Liver (tissue), 9 donors: Measurements from ENCODE around the gene SGSM1. TPM values are rescaled to one million over a fixed set of nuclear protein-coding genes. Genes with fewer than 3 reads are reported as not detected.

Experiments
- DNase-seq: peaks from one replicate; pipeline ENCODE4 v3.0.0-alpha.2; 2017; ENCODE audit warnings: low spot score
- H3K27ac ChIP-seq, 2 donors: one replicate each; pipeline ENCODE4 v1.7.0; 2013; ENCODE audit warnings: inconsistent platforms in 2 of 2, low read length in 2 of 2, control low read depth in 1 of 2, low read depth in 1 of 2, mild to moderate bottlenecking in 1 of 2
- H3K27me3 ChIP-seq, 4 donors: one replicate each; pipeline versions ENCODE4 v1.6.1 to v1.7.0; 2013; ENCODE audit warnings: low read length in 3 of 4, inconsistent platforms in 1 of 4, mild to moderate bottlenecking in 1 of 4, moderate library complexity in 1 of 4; ENCODE audit not compliant: control insufficient read depth in 4 of 4, insufficient read depth in 4 of 4
- H3K36me3 ChIP-seq, 4 donors: one replicate each; pipeline versions ENCODE4 v1.6.1 to v1.7.0; 2013; ENCODE audit warnings: low read length in 3 of 4, mild to moderate bottlenecking in 3 of 4, low read depth in 1 of 4, moderate library complexity in 1 of 4; ENCODE audit not compliant: control insufficient read depth in 4 of 4, insufficient read depth in 3 of 4
- H3K4me1 ChIP-seq, 4 donors: one replicate each; pipeline versions ENCODE4 v1.6.1 to v1.7.0; 2013; ENCODE audit warnings: low read length in 3 of 4, mild to moderate bottlenecking in 3 of 4, moderate library complexity in 1 of 4; ENCODE audit not compliant: control insufficient read depth in 4 of 4, insufficient read depth in 4 of 4
- H3K4me3 ChIP-seq, 3 donors: one replicate each; pipeline versions ENCODE4 v1.6.1 to v1.7.0; 2013; ENCODE audit warnings: low read length in 3 of 3, control low read depth in 1 of 3, low read depth in 1 of 3, mild to moderate bottlenecking in 1 of 3
- H3K9ac ChIP-seq, 2 donors: one replicate each; pipeline ENCODE4 v1.7.0; 2013; ENCODE audit warnings: low read length in 2 of 2, mild to moderate bottlenecking in 2 of 2, moderate library complexity in 2 of 2, control low read depth in 1 of 2, low read depth in 1 of 2
- H3K9me3 ChIP-seq, 4 donors: one replicate each; pipeline versions ENCODE4 v1.6.1 to v1.7.0; 2013; ENCODE audit warnings: low read length in 3 of 4; ENCODE audit not compliant: control insufficient read depth in 4 of 4
- EGR1 ChIP-seq, 2 donors: IDR thresholded peaks; 2 replicates each; pipeline ENCODE4 v1.6.1; 2016 to 2018; ENCODE audit warnings: antibody characterized with exemption in 2 of 2, low read depth in 2 of 2
- FOXA1 ChIP-seq: IDR thresholded peaks from 2 replicates; pipeline ENCODE4 v1.6.1; 2016; ENCODE audit warnings: antibody characterized with exemption
- FOXA2 ChIP-seq: IDR thresholded peaks from 2 replicates; pipeline ENCODE4 v1.6.1; 2016; ENCODE audit warnings: antibody characterized with exemption
- GABPA ChIP-seq, 2 donors: IDR thresholded peaks in 1 of 2; conservative IDR thresholded peaks in 1 of 2; 2 replicates each; pipeline ENCODE4 v1.6.1; 2016; ENCODE audit warnings: antibody characterized with exemption in 2 of 2, mild to moderate bottlenecking in 1 of 2, moderate library complexity in 1 of 2
- HNF4A ChIP-seq, 2 donors: conservative IDR thresholded peaks; 2 replicates each; pipeline ENCODE4 v1.6.1; 2016; ENCODE audit warnings: antibody characterized with exemption in 2 of 2, mild to moderate bottlenecking in 2 of 2
- HNF4G ChIP-seq: IDR thresholded peaks from 2 replicates; pipeline ENCODE4 v1.6.1; 2016; ENCODE audit warnings: antibody characterized with exemption
- JUND ChIP-seq, 2 donors: IDR thresholded peaks; 2 replicates each; pipeline ENCODE4 v1.6.1; 2016; ENCODE audit warnings: antibody characterized with exemption in 2 of 2
- NR2F2 ChIP-seq: IDR thresholded peaks from 2 replicates; pipeline ENCODE4 v1.6.1; 2016; ENCODE audit warnings: antibody characterized with exemption
- RAD21 ChIP-seq, 2 donors: IDR thresholded peaks; 2 replicates each; pipeline ENCODE4 v1.6.1; 2016; ENCODE audit warnings: antibody characterized with exemption in 2 of 2, mild to moderate bottlenecking in 2 of 2
- REST ChIP-seq: IDR thresholded peaks from 2 replicates; pipeline ENCODE4 v1.6.1; 2016; ENCODE audit warnings: antibody characterized with exemption, mild to moderate bottlenecking
- RXRA ChIP-seq, 2 donors: IDR thresholded peaks; 2 replicates each; pipeline ENCODE4 v1.6.1; 2017 to 2018; ENCODE audit warnings: antibody characterized with exemption in 2 of 2, mild to moderate bottlenecking in 1 of 2
- SP1 ChIP-seq: IDR thresholded peaks from 2 replicates; pipeline ENCODE4 v1.6.1; 2018; ENCODE audit warnings: antibody characterized with exemption, mild to moderate bottlenecking
- TAF1 ChIP-seq: conservative IDR thresholded peaks from 2 replicates; pipeline ENCODE4 v1.6.1; 2016; ENCODE audit warnings: antibody characterized with exemption, mild to moderate bottlenecking
- YY1 ChIP-seq: IDR thresholded peaks from 2 replicates; pipeline ENCODE4 v1.6.1; 2016; ENCODE audit warnings: antibody characterized with exemption, mild to moderate bottlenecking
- ZBTB33 ChIP-seq: IDR thresholded peaks from 2 replicates; pipeline ENCODE4 v1.6.1; 2016; ENCODE audit warnings: antibody characterized with exemption
- WGBS: extraction: QIAGEN DNeasy Blood & Tissue Kit; methylation state at CpG from one replicate; pipeline ENCODE4 v1.1.7; 2013; 5-methylcytosine and 5-hydroxymethylcytosine counted together
- polyA plus RNA-seq, 2 donors: library from polyadenylated mRNA; stranded (reverse) in 1 of 2; unstranded in 1 of 2; fragments of 200-250 nt in 1 of 2; fragments of >200 nt in 1 of 2; fragmentation: Nextera tagmentation in 1 of 2; extraction: Ambion mirVana in 1 of 2; gene quantifications; one replicate each; pipeline versions ENCODE4 v1.2.1 to v1.2.3, GENCODE V29; 2013 to 2015
- total RNA-seq, 2 donors: library from RNA; depleted of rRNA; stranded (reverse); fragments of >200 nt; gene quantifications; one replicate each; pipeline ENCODE4 v1.2.3, GENCODE V29; 2014
- TF ChIP-seq, protein P1 (sequence below): IDR thresholded peaks from 2 replicates; pipeline ENCODE4 v1.6.1; 2016; ENCODE audit warnings: antibody characterized with exemption
- TF ChIP-seq, protein P2 (sequence below): IDR thresholded peaks from 2 replicates; pipeline ENCODE4 v1.6.1; 2016; ENCODE audit warnings: antibody characterized with exemption
- TF ChIP-seq, protein P3 (sequence below): fragments of 150-350 bp; IDR thresholded peaks from 2 replicates; pipeline ENCODE4 v1.5.1; 2017; ENCODE audit warnings: improper control_type of control experiment, low read depth, low read length; ENCODE audit not compliant: missing input control
- donor health status: healthy.
- donor health status: healthy.
- donor health status: healthy.
- donor health status: healthy.
- donor health status: healthy.

SGSM1 gene
- total and polyA plus RNA-seq, 4 donors = 0.08 to 0.51 (median 0.21) TPM

GRCh38 chr22:24855794-24856193 lies 49.8 kb downstream of the SGSM1 start:
- DNase-seq = no peak
- no peaks in the 10 kb centered on the region for H3K36me3 ChIP-seq
- H3K4me3 ChIP-seq = no peak overlapping the region
- TF ChIP-seq FOXA1 (no peak), YY1 (no peak), HNF4G (no peak), REST (no peak), SP1 (no peak), RXRA (IDR thresholded peaks at IDR 0.05) (no peak), ZBTB33 (no peak), FOXA2 (no peak), HNF4A (conservative IDR thresholded peaks at IDR 0.05) (no peak), TAF1 (no peak), RAD21 (IDR thresholded peaks at IDR 0.05) (no peak), EGR1 (IDR thresholded peaks at IDR 0.05; ENCODE audit: low read depth in 2 of 2) (no peak), NR2F2 (no peak), JUND (IDR thresholded peaks at IDR 0.05) (no peak), GABPA (IDR thresholded peaks at IDR 0.05 in 1 of 2, conservative IDR thresholded peaks at IDR 0.05 in 1 of 2) (no peak)
- TF ChIP-seq, protein P1, sequence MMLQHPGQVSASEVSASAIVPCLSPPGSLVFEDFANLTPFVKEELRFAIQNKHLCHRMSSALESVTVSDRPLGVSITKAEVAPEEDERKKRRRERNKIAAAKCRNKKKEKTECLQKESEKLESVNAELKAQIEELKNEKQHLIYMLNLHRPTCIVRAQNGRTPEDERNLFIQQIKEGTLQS = no peak
- TF ChIP-seq, protein P2, sequence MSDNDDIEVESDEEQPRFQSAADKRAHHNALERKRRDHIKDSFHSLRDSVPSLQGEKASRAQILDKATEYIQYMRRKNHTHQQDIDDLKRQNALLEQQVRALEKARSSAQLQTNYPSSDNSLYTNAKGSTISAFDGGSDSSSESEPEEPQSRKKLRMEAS = no peak
- TF ChIP-seq, protein P3, sequence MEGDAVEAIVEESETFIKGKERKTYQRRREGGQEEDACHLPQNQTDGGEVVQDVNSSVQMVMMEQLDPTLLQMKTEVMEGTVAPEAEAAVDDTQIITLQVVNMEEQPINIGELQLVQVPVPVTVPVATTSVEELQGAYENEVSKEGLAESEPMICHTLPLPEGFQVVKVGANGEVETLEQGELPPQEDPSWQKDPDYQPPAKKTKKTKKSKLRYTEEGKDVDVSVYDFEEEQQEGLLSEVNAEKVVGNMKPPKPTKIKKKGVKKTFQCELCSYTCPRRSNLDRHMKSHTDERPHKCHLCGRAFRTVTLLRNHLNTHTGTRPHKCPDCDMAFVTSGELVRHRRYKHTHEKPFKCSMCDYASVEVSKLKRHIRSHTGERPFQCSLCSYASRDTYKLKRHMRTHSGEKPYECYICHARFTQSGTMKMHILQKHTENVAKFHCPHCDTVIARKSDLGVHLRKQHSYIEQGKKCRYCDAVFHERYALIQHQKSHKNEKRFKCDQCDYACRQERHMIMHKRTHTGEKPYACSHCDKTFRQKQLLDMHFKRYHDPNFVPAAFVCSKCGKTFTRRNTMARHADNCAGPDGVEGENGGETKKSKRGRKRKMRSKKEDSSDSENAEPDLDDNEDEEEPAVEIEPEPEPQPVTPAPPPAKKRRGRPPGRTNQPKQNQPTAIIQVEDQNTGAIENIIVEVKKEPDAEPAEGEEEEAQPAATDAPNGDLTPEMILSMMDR = no peak
- no peaks in the 10 kb centered on the region for H3K27me3 ChIP-seq
- H3K9ac ChIP-seq = no peak overlapping the region
- WGBS = 94% methylated on average over 3 of the region's 3 CpGs
- H3K4me1 ChIP-seq = no peaks in the 10 kb centered on the region
- no peak overlapping the region for H3K27ac ChIP-seq
- no peaks in the 10 kb centered on the region for H3K9me3 ChIP-seq
